Activated naive CD8-positive, alpha-beta T cell treated with anti-CD3 and anti-CD28 coated beads, Interleukin-2, amount 50 U/mL, for 24 hours (primary cell): Measurements from ENCODE around the gene HRH1.
"Not testable (repeated sequence)": the region's sequence is repeated elsewhere in the genome, so short reads cannot be mapped to it uniquely, and the experiment has no call there.

Experiments used
- ATAC-seq: fragments of 150-1000 bp; cut with Tn5 transposase; one replicate; pipeline ENCODE4 v1.10.0; 2021
- DNase-seq: peaks from one replicate; pipeline ENCODE4 v3.0.0; 2021
- H3K27ac Mint-ChIP-seq: one replicate; pipeline ENCODE4 v1.8.0; 2021; ENCODE audit warnings: mild to moderate bottlenecking, mixed read lengths
- H3K27me3 Mint-ChIP-seq: one replicate; pipeline ENCODE4 v1.8.0; 2021; ENCODE audit warnings: mixed read lengths
- H3K36me3 Mint-ChIP-seq: one replicate; pipeline ENCODE4 v1.8.0; 2021; ENCODE audit warnings: low read depth, mixed read lengths
- H3K4me1 Mint-ChIP-seq: one replicate; pipeline ENCODE4 v1.8.0; 2021; ENCODE audit warnings: mixed read lengths
- H3K4me3 Mint-ChIP-seq: one replicate; pipeline ENCODE4 v1.8.0; 2021; ENCODE audit warnings: mild to moderate bottlenecking, moderate library complexity, mixed read lengths
- H3K9me3 Mint-ChIP-seq: one replicate; pipeline ENCODE4 v1.8.0; 2021; ENCODE audit warnings: mixed read lengths

Gene HRH1

GRCh38 chr3:11172096-11172690 lies 17.9 kb downstream of the HRH1 start:
- no peak for ATAC-seq
- no peaks in the 10 kb centered on the region for H3K4me1 Mint-ChIP-seq
- no peak overlapping the region for H3K27ac Mint-ChIP-seq
- H3K9me3 Mint-ChIP-seq = no peaks in the 10 kb centered on the region
- no peak overlapping the region for H3K4me3 Mint-ChIP-seq
- DNase-seq = no peak
- H3K36me3 Mint-ChIP-seq = no peaks in the 10 kb centered on the region
- H3K27me3 Mint-ChIP-seq = peaks cover 8% of the 10 kb centered on the region

GRCh38 chr3:11173828-11174465 lies 19.7 kb downstream of the HRH1 start:
- ATAC-seq (no peak), DNase-seq (no peak)
- H3K27me3 Mint-ChIP-seq = peaks cover 8% of the 10 kb centered on the region
- H3K4me1 Mint-ChIP-seq = no peaks in the 10 kb centered on the region
- no peak overlapping the region for H3K27ac Mint-ChIP-seq
- no peaks in the 10 kb centered on the region for H3K9me3 Mint-ChIP-seq
- H3K4me3 Mint-ChIP-seq = no peak overlapping the region
- H3K36me3 Mint-ChIP-seq = no peaks in the 10 kb centered on the region

DNA sequence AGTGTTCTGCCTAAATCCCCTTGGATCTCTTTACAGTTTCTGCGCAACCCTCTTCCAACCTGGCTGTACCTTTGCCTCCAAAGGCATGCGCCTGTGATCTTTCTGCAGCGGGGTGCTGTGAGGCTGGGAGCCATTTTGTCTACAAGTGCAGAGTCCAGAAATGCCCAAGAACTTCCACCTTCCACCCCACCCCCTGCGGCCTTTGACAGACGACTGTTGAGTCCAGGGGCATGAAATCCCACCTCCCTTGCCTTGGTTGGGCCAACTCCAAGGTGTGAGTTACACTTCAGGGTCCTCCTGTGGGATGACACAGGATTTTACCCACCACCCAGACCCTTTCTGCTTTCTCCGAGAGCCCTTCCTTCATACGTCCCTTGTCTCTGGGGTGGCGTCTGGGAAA lies 24.1 kb downstream of the HRH1 start:
- H3K27me3 Mint-ChIP-seq = no peaks in the 10 kb centered on the region
- no peak overlapping the region for H3K4me3 Mint-ChIP-seq
- ATAC-seq (no peak), DNase-seq (no peak)
- no peaks in the 10 kb centered on the region for H3K9me3 Mint-ChIP-seq
- H3K4me1 Mint-ChIP-seq = no peaks in the 10 kb centered on the region
- no peak overlapping the region for H3K27ac Mint-ChIP-seq
- no peaks in the 10 kb centered on the region for H3K36me3 Mint-ChIP-seq

DNA sequence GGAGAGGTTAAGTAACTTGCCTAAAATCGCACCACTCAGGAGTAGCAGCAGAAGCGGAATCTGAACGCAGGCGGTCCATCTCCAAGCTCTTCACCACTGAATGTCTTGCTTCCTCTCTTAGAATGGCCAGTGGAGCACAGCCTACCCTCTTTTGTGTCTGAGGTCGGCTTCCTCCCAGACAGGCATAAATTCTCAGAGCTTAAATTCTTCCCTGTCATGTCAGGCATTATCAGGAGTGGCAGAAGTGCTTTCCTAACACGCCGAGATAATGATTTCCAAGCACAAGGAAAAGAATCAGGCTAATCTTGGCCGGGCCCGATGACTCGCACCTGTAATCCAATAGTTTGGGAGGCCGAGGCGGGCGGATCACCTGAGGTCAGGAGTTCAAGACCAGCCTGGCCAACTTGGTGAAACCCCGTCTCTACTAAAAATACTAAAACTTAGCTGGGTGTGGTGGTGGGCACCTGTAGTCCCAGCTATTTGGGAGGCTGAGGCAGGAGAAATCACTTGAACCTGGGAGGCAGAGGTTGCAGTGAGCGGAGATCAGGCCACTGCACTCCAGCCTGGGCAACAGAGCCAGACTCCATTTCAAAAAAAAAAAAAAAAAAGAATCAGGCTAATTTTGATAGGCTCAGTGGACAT lies 30.2 kb downstream of the HRH1 start:
- DNase-seq, H3K4me1 Mint-ChIP-seq, ATAC-seq, H3K9me3 Mint-ChIP-seq, H3K4me3 Mint-ChIP-seq, H3K36me3 Mint-ChIP-seq, H3K27ac Mint-ChIP-seq: not testable (repeated sequence)
- H3K27me3 Mint-ChIP-seq = peaks cover 13% of the 10 kb centered on the region

GRCh38 chr3:11185144-11185543 lies 30.9 kb downstream of the HRH1 start:
- Mint-ChIP-seq H3K27ac (no peak overlapping the region), H3K36me3 (no peaks in the 10 kb centered on the region), H3K4me1 (no peaks in the 10 kb centered on the region), H3K9me3 (no peaks in the 10 kb centered on the region), H3K27me3 (peaks cover 13% of the 10 kb centered on the region), H3K4me3 (no peak overlapping the region)
- DNase-seq (no peak), ATAC-seq (no peak)

DNA sequence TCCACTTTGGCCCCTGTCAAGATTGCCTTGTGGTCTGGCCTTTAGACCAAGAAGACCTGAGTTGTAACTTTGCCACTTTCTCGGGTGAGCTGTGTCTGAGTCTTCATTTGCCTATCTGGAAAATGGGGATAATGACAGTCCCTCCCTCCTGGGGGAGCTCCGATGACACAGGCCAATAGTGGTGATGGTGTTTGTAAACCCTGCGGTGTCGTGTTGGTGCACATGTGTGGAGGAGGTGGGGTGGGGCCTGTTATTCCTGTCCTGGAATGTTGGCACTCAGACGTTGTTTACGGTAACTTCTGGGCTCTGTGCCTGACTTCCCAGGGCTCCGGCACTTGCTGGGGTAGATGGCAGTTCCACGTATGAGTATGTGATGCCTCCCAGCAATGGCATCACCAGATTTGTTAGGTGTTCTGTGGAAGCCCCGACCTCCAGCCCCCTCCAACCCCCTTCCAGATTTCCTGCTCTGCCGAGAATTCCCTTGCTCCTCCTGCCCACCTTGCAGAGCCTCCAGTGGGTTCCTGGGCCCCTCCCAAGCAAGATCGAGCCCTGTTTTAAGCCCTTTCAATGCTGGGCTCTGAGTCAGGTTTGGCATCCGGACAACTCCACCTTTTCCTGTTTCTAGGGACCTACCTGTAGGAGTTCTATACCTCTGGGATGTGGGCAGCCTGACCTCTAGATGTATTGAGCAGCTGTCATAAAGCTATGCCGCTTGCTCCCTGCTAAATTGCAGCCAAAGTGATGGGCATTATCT lies 31.4 kb downstream of the HRH1 start:
- peaks cover 13% of the 10 kb centered on the region for H3K27me3 Mint-ChIP-seq
- no peaks in the 10 kb centered on the region for H3K36me3 Mint-ChIP-seq
- H3K4me1 Mint-ChIP-seq = no peaks in the 10 kb centered on the region
- no peak overlapping the region for H3K4me3 Mint-ChIP-seq
- no peaks in the 10 kb centered on the region for H3K9me3 Mint-ChIP-seq
- no peak for DNase-seq
- no peak for ATAC-seq
- H3K27ac Mint-ChIP-seq = no peak overlapping the region

- Mint-ChIP-seq H3K36me3 (no peaks in the 10 kb centered on the region), H3K4me1 (no peaks in the 10 kb centered on the region), H3K9me3 (no peaks in the 10 kb centered on the region), H3K27ac (no peak overlapping the region), H3K4me3 (no peak overlapping the region), H3K27me3 (peaks cover 16% of the 10 kb centered on the region)
- ATAC-seq (no peak), DNase-seq (no peak)
Observed at GRCh38 chr3:11186318-11186692, 32.0 kb downstream of the HRH1 start.

DNA sequence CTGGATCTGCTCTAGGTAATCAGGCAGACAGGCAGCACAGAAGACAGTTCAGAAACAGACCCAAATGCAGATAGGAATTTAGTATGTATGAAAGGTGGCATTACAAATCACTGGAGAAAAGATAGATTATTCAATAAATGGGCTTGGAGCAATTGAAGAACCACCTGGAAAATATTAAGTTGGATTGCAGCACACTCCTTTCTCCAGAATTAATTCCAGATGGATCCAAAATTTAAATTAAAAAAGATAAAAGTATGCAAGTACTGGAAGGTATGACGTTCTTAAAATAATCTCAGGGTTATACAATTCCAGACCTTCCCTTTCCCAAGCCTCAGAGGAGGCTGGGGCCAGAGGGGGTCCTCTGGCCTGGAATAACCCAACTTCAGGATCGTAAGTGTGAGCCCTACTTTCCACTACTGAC lies 32.5 kb downstream of the HRH1 start:
- DNase-seq (no peak), ATAC-seq (no peak)
- Mint-ChIP-seq H3K9me3 (no peaks in the 10 kb centered on the region), H3K27me3 (peaks cover 16% of the 10 kb centered on the region), H3K4me3 (no peak overlapping the region), H3K27ac (no peak overlapping the region), H3K4me1 (no peaks in the 10 kb centered on the region), H3K36me3 (no peaks in the 10 kb centered on the region)

DNA sequence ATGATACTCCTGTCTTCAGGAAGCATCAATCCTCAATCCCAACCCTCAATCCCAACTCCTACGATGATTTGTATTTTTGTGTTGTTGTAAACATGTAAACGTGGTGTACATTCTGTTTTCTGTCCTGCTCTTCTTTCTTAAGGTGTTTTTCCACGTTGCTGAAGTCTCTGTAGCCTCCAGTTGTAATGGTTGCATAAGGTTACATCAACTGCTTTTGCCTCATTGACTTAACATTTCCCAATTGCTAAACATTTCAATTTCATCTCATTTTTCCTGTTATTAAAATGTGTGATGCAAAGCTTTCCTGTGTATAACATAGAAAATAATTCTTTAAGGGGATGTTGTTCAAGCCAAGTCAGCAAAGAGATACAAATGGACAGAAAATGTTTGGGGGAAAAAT lies 33.4 kb downstream of the HRH1 start:
- no peak overlapping the region for H3K4me3 Mint-ChIP-seq
- no peaks in the 10 kb centered on the region for H3K9me3 Mint-ChIP-seq
- no peaks in the 10 kb centered on the region for H3K4me1 Mint-ChIP-seq
- no peak for DNase-seq
- ATAC-seq = no peak
- no peaks in the 10 kb centered on the region for H3K36me3 Mint-ChIP-seq
- H3K27ac Mint-ChIP-seq = no peak overlapping the region
- H3K27me3 Mint-ChIP-seq = peaks cover 16% of the 10 kb centered on the region

- Mint-ChIP-seq H3K27me3 (peaks cover 17% of the 10 kb centered on the region), H3K4me3 (no peak overlapping the region), H3K36me3 (no peaks in the 10 kb centered on the region), H3K27ac (no peak overlapping the region), H3K9me3 (no peaks in the 10 kb centered on the region), H3K4me1 (no peaks in the 10 kb centered on the region)
- ATAC-seq (no peak), DNase-seq (no peak)
Observed at GRCh38 chr3:11188231-11188630, 33.9 kb downstream of the HRH1 start.

DNA sequence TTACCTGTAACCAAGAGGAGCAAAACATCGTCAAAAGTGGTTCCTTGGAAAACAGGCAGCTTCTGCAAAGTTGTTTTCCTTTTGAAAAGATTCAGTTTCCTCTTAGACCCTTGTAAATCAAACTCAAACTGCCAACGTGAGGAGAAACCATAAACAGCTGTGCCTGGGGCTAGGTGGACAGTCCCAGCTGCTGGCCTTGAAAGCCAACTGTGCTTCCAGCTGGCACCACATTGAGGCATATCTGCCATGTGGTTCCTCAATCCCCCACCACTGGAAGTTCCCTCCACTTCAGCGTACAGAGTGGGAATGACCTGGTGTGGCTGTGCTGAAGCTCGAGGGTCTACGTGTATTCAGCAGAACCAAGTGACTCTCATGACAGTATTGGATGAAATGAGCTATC lies 40.9 kb downstream of the HRH1 start:
- Mint-ChIP-seq H3K4me1 (peaks cover 23% of the 10 kb centered on the region), H3K9me3 (peaks cover 6% of the 10 kb centered on the region), H3K4me3 (no peak overlapping the region), H3K36me3 (no peaks in the 10 kb centered on the region), H3K27ac (peak overlapping the region; percentile 92), H3K27me3 (peaks cover 15% of the 10 kb centered on the region)
- peak; percentile 3 for DNase-seq
- no peak for ATAC-seq

DNA sequence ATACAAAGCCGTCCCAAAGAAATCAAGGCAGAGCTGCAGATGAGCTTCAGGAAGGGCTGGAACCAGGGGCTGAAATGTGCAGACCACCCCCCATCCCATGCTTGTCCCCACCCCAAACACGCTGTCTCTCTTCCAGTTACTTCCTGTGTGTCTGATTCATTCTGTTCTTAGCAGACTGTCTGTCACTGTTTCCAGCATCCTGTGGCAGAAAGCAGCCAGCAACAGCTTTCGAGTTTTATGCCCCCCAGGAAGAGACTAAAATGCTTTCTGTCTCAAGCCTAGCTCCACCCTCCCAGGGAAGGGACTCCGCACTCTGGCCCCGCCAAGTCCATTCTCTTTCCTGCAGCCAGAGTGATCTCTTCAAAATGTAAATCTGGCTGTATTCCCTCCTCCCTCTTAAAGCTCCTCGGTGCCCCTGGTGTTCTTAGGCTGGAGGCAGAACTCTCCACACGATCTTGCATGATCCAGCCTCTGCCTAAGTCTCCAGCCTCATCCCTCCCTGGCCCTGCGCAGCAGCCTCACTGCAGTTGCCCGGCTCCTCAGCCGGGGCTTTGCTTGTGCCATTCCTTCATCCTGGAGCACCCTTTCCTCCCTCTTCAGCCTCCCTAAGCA lies 41.5 kb downstream of the HRH1 start:
- Mint-ChIP-seq H3K4me3 (peak overlapping the region; percentile 69), H3K27me3 (peaks cover 15% of the 10 kb centered on the region), H3K36me3 (no peaks in the 10 kb centered on the region), H3K4me1 (peaks cover 23% of the 10 kb centered on the region), H3K27ac (peak overlapping the region; percentile 92), H3K9me3 (peaks cover 6% of the 10 kb centered on the region)
- peak; percentile 32 for DNase-seq
- ATAC-seq = peak; percentile 83

DNA sequence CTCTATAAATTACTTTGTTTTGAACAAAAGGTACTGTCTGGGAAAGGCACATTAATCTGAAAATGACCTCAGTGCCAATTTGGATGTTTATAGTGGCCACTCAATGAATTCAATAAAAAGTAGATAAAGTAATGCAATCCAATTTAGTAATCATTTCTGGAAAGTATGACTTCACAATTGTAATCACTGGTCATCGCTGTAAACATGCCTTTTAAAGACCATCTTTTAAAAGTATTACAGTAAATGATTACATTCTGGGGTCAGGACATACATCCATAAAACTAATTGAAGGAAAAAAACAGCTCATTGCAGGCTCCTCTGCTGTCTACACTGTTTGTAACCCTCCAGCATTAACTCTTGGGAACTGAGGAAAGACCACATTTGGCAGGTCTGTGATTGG lies 43.2 kb downstream of the HRH1 start:
- H3K27me3 Mint-ChIP-seq = peaks cover 20% of the 10 kb centered on the region
- no peak overlapping the region for H3K4me3 Mint-ChIP-seq
- H3K4me1 Mint-ChIP-seq = peaks cover 23% of the 10 kb centered on the region
- no peak for ATAC-seq
- H3K36me3 Mint-ChIP-seq = no peaks in the 10 kb centered on the region
- no peak overlapping the region for H3K27ac Mint-ChIP-seq
- peaks cover 6% of the 10 kb centered on the region for H3K9me3 Mint-ChIP-seq
- DNase-seq = no peak

- peaks cover 23% of the 10 kb centered on the region for H3K27me3 Mint-ChIP-seq
- no peak for ATAC-seq
- no peaks in the 10 kb centered on the region for H3K36me3 Mint-ChIP-seq
- H3K4me3 Mint-ChIP-seq = no peak overlapping the region
- DNase-seq = no peak
- H3K4me1 Mint-ChIP-seq = peaks cover 23% of the 10 kb centered on the region
- H3K27ac Mint-ChIP-seq = no peak overlapping the region
- peaks cover 6% of the 10 kb centered on the region for H3K9me3 Mint-ChIP-seq
Observed at GRCh38 chr3:11198070-11198469, 43.8 kb downstream of the HRH1 start.
